Peyer's patch (tissue), 4 donors: ENCODE measurements around the gene CRACDL.

Source experiments
- POLR2A ChIP-seq, 2 donors: fragments of 450-650 bp; IDR thresholded peaks; one replicate each; pipeline ENCODE4 v1.5.1; 2017; ENCODE audit warnings: antibody characterized with exemption in 2 of 2, mild to moderate bottlenecking in 2 of 2, moderate library complexity in 2 of 2
- TF ChIP-seq, protein P1 (sequence below), 6 experiments: fragments of 450-650 bp in 4 of 6; fragments of 200-600 bp in 2 of 6; sonication (generic) in 1 of 6; IDR thresholded peaks; one replicate each; pipeline ENCODE4 v1.5.1; 2017 to 2019; ENCODE audit warnings: antibody characterized with exemption in 6 of 6, mild to moderate bottlenecking in 3 of 6, moderate library complexity in 1 of 6

DNA sequence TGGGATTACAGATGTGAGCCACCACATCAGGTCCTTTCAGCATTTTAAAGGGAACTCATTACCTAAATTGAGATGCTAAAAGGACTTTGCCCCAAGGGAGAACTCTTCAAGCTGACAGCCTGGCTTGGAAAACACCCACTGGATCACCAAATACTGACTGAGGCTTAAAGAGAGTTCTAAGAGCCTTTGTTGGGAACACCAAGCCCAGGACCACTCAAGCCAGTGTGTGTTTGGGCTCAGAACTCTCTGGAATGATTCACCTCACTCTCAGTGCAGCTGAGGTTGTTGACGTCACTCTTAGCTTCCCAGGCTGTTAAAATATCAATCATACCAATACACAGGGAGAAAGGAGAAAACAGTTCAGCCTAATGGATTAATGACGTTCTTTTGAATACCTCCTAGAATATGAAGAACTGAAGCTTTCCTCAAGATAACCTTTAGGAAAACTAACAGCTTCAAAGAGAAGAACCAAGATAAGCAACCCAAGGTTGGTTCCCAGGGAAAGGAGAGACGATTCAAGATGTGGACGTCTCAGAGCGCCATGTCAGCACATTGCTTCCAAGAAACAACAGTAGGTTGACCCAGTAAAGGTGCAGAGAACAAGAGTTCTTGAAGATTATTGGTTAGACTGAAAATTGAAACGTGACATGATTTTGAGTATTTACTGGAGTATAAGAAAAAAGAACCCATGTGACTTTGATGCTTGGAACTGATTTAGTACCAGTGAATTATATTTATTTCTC is 157.1 kb downstream of the CRACDL start:
- TF ChIP-seq POLR2A (IDR thresholded peaks at IDR 0.05): no peak
- TF ChIP-seq, protein P1, sequence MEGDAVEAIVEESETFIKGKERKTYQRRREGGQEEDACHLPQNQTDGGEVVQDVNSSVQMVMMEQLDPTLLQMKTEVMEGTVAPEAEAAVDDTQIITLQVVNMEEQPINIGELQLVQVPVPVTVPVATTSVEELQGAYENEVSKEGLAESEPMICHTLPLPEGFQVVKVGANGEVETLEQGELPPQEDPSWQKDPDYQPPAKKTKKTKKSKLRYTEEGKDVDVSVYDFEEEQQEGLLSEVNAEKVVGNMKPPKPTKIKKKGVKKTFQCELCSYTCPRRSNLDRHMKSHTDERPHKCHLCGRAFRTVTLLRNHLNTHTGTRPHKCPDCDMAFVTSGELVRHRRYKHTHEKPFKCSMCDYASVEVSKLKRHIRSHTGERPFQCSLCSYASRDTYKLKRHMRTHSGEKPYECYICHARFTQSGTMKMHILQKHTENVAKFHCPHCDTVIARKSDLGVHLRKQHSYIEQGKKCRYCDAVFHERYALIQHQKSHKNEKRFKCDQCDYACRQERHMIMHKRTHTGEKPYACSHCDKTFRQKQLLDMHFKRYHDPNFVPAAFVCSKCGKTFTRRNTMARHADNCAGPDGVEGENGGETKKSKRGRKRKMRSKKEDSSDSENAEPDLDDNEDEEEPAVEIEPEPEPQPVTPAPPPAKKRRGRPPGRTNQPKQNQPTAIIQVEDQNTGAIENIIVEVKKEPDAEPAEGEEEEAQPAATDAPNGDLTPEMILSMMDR (IDR thresholded peaks at IDR 0.05): no peak
